ENCODE measurements around the gene TRIM24.
A peak's percentile ranks its signal among the peaks of the same experiment; 100 is the strongest.
"Not testable (repeated sequence)": the region's sequence is repeated elsewhere in the genome, so short reads cannot be mapped to it uniquely, and the experiment has no call there.

Gene TRIM24

DNA sequence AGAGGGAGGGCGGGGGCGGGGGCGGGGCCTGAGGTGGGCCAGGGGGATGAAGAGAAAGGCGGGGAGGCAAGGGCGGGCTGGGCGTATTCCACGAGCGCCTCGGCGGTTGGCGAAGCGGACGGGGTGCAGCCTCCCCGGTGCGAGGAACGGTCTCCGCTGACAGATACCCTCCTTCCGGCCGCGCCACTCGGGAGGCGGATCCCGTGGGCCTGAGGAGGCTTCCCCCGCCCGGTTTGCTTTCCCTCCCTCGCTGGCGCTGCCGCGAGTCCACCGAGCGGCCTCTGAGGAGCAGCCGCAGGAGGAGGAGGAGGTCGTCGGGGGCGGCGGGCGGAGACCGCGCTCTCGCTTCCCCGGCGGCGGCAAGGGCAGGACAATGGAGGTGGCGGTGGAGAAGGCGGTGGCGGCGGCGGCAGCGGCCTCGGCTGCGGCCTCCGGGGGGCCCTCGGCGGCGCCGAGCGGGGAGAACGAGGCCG is at the start of gene TRIM24:
Gene TRIM24, plus strand, starts transcription at position 84 of the 473 bp plus-strand sequence. Its CDS starts 290 bp downstream, at position 374.
- FAIRE-seq (no peak), DNase-seq (ENCODE audit: insufficient read length, low spot score) (no peak)
- TF ChIP-seq POLR2A (IDR thresholded peaks at IDR 0.05; ENCODE audit: low read depth, low read length), result peak; percentile 96

DNA sequence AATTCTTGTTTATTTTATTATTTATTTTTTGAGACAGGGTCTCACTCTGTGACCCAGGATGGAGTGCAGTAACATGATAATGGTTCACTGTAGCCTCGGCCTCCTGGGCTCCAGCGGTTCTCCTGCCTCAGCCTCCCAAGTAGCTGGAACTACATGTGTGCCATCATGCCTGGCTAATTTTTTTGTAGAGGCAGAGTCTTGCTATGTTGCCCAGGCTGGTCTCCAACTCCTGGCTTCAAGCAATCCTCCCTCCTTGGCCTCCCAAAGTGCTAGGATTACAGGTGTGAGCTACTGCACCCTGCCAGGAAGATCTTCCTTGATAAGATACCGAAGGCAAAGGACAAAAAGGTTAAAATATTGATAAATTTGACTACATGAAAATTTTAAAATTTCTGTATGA is 48.0 kb upstream of the TRIM24 start:
- DNase-seq (ENCODE audit: insufficient read length, low spot score); FAIRE-seq: not testable (repeated sequence)

DNA sequence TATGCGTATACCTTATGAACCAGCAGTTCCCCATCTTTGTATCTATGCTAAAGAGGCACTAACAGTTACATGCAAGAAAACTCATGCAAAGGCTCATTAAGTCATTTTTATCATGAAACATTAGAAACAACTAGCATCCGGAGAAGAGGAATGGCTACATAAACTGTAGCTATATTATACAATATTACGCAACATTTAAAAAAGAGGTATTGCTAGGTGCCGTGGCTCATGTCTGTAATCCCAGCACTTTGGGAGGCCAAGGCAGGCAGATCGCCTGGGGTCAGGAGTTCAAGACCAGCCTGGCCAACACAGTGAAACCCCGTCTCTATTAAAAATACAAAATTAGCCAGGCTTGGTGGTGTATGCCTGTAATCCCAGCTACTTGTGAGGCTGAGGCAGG is 47.1 kb upstream of the TRIM24 start:
- not testable (repeated sequence) for FAIRE-seq; DNase-seq (ENCODE audit: insufficient read length, low spot score)

DNA sequence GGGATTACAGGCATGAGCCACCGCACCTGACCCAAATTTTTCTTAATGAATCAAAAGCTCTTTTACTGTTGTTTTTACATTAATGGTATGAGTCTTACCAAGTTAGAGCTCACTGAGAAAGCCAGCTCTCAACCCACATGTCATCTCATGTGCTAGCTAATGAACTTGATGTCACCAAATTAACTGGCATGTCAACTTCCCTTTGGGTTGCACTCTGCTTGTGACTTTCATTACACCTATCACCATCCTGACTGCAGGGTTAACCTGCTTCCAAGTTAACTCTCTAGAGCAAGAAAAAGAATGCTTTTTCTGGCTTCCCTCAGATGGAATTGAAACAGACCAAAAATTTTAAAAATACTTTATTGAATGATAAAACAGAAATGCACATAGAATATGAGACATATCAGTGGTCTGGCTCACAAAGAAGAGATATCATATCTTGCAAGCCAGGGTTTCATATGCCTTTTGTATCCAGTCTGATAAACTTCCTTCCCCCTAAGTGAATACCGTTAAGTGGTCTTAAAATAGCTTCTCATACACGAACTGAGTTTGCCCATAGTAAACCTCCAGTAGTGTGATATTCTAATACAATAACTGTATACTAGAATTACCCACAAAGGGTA is 42.9 kb upstream of the TRIM24 start:
- DNase-seq (ENCODE audit: insufficient read length, low spot score) (no peak), FAIRE-seq (no peak)
- no peak for TF ChIP-seq POLR2A (IDR thresholded peaks at IDR 0.05; ENCODE audit: low read depth, low read length)

DNA sequence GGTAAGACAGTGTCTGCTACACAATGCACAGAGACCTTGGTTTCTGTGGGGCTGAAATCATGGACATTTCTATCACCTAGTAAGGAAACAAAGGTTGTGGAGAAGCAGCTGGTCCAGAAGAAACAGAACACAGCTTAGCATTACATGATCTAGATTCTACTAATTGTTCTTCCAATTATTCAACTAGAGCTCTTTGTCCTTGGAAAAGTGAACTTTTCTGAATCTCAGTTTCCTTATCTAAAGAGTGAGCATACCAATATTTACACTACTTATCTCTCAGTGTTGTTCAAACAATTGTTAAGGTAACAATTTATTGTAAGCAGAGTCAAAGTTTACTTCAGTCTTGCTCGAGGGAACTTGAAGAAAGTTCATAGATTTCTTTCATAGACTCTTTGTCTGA is 42.3 kb upstream of the TRIM24 start:
- no peak for TF ChIP-seq POLR2A (IDR thresholded peaks at IDR 0.05; ENCODE audit: low read depth, low read length)
- no peak for DNase-seq (ENCODE audit: insufficient read length, low spot score)
- FAIRE-seq, result no peak

DNA sequence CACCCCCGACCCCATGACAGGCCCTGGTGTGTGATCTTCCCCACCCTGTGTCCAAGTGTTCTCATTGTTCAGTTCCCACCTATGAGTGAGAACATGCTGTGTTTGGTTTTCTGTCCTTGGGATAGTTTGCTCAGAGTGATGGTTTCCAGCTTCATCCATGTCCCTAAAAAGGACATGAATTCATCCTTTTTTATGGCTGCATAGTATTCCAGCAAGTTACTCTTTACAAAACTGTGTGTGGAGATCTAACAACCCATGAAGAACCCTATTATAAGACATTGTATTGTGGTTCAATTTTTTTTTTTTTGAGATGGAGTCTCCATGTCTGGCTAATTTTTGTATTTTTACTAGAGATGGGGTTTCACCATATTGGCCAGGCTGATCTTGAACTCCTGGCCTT is 41.7 kb upstream of the TRIM24 start:
- not testable (repeated sequence) for DNase-seq (ENCODE audit: insufficient read length, low spot score)

DNA sequence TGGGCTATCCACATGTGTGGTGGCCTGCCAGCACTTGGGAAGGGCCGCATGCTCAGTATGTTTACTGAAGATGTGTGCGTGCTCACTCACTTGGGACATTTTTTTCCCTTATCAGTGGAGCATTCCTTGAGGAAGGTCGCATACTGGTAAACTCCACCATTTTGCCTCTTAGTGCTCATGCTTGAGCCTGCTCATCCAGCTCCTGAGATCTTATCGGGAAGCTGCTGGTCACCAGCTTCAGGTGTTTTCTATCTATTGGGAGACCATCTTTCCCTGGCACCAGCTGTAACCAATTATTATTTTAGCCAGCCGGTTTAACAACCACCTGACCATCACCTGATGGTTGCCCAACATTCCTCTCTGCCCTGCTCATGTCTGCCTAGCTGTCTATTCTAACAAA is 35.0 kb upstream of the TRIM24 start:
- FAIRE-seq (no peak), DNase-seq (ENCODE audit: insufficient read length, low spot score) (no peak)
- TF ChIP-seq POLR2A (IDR thresholded peaks at IDR 0.05; ENCODE audit: low read depth, low read length), result no peak

More for the DNA sequence above, 41.7 kb upstream of the TRIM24 start:
- FAIRE-seq, result not testable (repeated sequence)

DNA sequence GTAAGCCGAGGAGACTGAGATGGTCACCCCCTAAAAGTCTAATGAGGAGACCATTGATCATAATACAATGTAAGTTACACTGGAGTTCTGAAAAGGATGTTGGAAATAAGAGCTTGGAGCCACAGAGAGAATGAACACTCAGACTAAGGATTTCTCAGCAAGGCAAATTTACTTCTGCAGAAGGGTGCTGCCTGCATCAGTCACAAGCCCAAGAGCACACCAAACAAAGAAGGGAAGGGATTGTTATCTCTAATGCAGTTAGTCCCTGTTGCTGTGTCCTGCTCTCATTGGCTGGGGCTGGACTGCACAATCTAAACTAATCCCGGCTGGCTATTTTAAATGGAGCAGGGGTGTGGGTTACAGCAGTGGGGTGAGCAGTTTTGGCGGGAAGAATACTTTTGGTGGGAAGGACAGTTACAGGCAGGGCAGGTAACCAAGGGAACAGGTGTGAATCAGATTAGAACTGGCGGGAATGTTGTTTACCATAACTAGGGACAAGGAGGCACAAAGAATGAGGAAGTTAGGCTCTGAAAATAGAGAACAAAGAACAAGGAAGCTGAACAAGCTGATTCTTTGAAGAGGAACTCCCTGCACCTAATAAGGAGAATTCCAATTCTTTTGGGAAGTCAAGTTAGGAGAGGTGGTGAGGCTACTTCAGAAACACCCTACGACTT is 30.3 kb upstream of the TRIM24 start:
- FAIRE-seq (no peak), DNase-seq (ENCODE audit: insufficient read length, low spot score) (no peak)
- no peak for TF ChIP-seq POLR2A (IDR thresholded peaks at IDR 0.05; ENCODE audit: low read depth, low read length)

DNA sequence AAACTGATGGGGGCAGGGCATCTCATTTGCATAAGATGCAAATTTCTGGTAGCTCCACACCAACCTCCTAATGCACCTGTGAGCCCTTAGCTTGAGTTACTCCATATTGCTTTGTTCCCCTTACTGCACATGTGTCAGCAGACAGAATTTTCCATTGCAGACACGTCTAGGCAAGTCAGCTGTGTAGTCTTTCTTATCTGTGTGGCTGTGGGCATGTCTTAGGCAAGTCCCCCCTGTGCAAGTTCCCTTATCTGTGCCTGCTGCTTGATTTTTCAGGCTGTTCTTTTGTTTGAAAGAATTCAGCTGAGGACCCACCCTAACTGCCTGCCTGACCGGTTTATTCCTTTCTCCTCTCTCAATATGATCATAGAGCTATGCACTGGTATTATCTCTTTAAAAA is 28.5 kb upstream of the TRIM24 start:
- no peak for TF ChIP-seq POLR2A (IDR thresholded peaks at IDR 0.05; ENCODE audit: low read depth, low read length)
- FAIRE-seq, result no peak
- DNase-seq (ENCODE audit: insufficient read length, low spot score), result no peak

DNA sequence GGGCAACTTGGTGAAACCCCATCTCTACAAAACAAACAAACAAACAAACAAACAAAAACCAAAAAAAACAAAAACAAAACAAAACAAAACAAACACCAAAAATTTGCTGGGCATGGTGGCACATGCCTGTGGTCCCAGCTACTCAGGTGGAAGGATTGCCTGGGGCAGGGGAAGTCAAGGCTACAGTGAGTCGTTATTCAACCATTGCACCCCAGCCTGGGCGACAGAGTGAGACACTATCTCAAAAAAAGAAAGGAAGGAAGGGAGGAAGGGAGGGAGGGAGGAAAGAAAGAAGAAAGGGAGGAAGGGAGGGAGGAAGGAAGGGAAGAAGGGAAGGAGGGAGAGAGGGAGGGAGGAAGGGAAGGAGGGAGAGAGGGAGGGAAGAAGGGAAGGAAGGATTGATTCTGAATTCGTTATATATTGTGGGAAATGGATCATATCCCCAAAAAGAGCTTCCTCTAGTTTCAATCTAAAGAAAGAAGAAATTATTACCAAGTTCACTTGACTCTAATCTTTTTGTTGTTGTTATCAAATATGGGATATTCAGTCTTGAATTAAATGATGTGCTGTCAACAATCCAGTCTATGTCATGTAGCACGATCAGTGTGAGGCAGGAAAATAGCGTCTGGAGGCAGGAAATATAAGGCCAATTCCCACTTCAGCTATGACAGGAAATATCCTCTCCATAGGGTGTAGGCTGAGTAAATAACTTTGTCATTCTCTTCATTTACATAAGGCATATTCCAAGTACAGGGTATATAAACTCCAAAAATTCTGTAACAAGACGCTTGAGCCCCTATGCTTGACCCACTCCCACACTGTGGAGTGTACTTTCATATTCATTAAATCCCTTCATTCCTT is 26.2 kb upstream of the TRIM24 start:
- no peak for DNase-seq (ENCODE audit: insufficient read length, low spot score)
- no peak for FAIRE-seq
- TF ChIP-seq POLR2A (IDR thresholded peaks at IDR 0.05; ENCODE audit: low read depth, low read length), result no peak

DNA sequence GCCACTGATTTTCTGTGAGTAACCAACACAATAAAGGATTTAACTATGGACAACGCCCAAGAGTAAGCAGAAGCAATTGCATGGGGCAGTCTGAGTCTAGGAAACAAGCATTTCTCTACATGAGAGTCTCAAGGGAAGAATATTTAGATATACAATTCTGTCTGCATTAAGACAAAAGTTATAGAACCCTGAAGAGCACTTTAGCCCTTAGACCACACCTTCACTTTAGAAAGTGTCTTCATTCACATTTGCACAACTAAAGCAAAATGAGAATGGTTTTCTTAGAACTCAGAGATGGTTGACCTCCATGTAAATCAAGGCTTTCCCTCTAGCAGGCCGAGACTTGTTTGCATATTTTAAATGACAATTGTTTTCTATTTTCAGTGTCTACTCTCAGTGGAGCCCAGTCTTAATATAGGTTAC is 25.5 kb upstream of the TRIM24 start:
- FAIRE-seq, result no peak
- no peak for DNase-seq (ENCODE audit: insufficient read length, low spot score)
- TF ChIP-seq POLR2A (IDR thresholded peaks at IDR 0.05; ENCODE audit: low read depth, low read length), result no peak

DNA sequence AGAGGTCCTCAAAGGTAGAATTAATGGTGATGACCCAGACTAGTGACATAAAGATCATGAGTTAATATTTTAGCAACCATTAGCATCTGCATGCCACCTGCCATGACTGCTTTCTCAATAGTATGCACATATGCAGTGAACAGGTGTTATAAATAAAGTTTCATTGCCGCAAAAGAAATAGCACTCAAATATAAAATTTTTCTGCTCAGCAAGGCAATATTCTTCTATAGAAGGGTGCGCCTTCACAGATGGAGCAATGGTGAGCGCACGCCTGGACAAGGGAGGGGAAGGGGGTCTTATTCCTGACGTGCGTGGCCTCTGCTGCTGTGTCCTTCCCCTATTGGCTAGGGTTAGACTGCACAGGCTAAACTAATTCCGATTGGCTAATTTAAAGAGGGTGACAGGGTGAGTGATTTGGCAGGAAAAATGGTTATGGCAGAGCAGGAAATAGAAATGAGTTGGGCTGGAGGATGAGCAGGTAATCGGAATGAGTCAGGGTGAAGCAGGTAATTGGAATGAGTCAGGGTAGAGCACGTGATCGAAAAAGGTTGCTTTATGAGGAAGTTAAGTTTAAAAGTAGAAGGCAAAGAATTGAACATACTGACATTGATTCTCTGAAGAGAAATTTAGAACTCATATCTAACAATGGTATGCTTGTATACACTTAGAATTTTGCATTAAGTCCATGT is 24.7 kb upstream of the TRIM24 start:
- no peak for DNase-seq (ENCODE audit: insufficient read length, low spot score)
- no peak for TF ChIP-seq POLR2A (IDR thresholded peaks at IDR 0.05; ENCODE audit: low read depth, low read length)
- FAIRE-seq, result no peak

DNA sequence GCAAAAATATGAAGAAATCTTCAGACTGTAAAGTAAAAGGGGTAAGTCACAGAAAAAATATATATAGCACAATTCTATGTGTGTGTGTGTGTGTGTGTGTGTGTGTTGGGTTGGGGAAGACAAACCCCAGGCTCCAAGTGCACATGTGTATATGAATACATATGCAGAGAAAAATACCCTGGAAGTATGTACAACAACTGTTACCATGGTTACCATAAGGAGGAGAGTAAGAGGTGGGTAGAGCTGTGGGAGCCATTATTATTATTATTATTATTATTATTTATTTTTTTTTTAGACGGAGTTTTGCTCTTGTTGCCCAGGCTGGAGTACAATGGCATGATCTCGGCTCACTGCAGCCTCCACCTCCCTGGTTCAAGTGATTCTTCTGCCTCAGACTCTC is 23.7 kb upstream of the TRIM24 start:
- TF ChIP-seq POLR2A (IDR thresholded peaks at IDR 0.05; ENCODE audit: low read depth, low read length), result no peak
- FAIRE-seq (no peak), DNase-seq (ENCODE audit: insufficient read length, low spot score) (no peak)

DNA sequence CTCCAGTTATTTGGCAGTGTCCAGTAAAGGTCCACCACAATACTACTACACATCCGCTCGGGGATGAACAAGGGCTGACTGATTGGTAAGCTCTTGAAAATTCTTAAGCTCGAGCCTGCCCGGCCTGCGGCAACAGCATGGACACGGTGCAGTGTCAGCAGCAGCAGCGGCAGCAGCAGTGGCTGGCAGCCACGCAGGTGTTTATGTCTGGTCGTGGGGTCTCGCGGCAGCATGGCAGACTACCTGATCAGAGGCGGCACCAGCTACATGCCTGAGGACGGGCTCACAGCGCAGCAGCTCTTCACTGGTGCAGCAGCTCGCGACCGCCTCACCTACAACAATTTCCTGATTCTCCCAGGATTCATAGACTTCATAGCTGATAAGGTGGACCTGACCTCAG is 19.6 kb upstream of the TRIM24 start:
- DNase-seq (ENCODE audit: insufficient read length, low spot score) (no peak), FAIRE-seq (no peak)
- TF ChIP-seq POLR2A (IDR thresholded peaks at IDR 0.05; ENCODE audit: low read depth, low read length), result no peak
